ENCODE data around the gene AMZ2. TPM values are rescaled to one million over a fixed set of nuclear protein-coding genes. Genes with fewer than 3 reads are reported as not detected.

AMZ2 gene
- total and polyA plus RNA-seq, 2 experiments from 2014 or later: 54.2 to 71.5 TPM

DNA sequence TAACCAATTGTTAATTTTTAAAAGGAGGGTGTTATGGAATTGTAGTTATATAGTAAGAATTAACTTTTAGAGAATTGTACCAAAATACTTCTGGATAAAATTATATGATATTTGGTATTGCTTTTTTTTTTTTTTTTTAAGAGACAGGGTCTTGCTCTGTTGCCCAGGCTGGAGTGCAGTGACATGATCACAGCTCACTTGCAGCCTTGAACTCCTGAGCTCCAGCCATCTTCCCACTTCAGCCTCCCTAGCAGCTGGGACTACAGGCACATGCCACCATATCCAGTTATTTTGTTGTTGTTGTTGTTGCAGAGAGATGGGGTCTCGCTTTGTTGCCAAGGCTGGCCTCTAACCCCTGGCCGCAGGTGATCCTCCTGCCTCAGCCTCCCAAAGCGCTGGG, 52.0 kb downstream of the AMZ2 start:
- no peak overlapping the region for H3K27ac ChIP-seq (ENCODE audit: low read depth)
- no peaks in the 10 kb centered on the region for H3K79me2 ChIP-seq (replicated peaks; ENCODE audit: insufficient read depth)
- H3K4me2 ChIP-seq: no peak overlapping the region
- Mint-ChIP-seq H3K27me3 (ENCODE audit: insufficient read depth, low read depth, poor library complexity) (peaks cover 15% of the 10 kb centered on the region), H3K27ac (no peak overlapping the region), H3K4me3 (no peak overlapping the region), H3K9me3 (no peaks in the 10 kb centered on the region), H3K36me3 (ENCODE audit: low read depth) (no peaks in the 10 kb centered on the region; the same call in 2 of the 3 replicates), H3K4me1 (peaks cover 36% of the 10 kb centered on the region)
- no peak for DNase-seq (ENCODE audit: low spot score)
- no peaks in the 10 kb centered on the region for H4K20me1 ChIP-seq (replicated peaks; ENCODE audit: insufficient read depth)
- H3F3A ChIP-seq (replicated peaks; ENCODE audit: low read depth): 0 out of 2 replicates have a peak, but pooled peaks cover 3% of the 10 kb centered on the region
- peaks cover 22% of the 10 kb centered on the region for H3K4me1 ChIP-seq (ENCODE audit: insufficient read depth)
- ATAC-seq: no peak
- no peaks in the 10 kb centered on the region for H3K9me2 ChIP-seq (ENCODE audit: insufficient read depth)
- H2AFZ ChIP-seq: no peak overlapping the region
- TF ChIP-seq, protein P1, sequence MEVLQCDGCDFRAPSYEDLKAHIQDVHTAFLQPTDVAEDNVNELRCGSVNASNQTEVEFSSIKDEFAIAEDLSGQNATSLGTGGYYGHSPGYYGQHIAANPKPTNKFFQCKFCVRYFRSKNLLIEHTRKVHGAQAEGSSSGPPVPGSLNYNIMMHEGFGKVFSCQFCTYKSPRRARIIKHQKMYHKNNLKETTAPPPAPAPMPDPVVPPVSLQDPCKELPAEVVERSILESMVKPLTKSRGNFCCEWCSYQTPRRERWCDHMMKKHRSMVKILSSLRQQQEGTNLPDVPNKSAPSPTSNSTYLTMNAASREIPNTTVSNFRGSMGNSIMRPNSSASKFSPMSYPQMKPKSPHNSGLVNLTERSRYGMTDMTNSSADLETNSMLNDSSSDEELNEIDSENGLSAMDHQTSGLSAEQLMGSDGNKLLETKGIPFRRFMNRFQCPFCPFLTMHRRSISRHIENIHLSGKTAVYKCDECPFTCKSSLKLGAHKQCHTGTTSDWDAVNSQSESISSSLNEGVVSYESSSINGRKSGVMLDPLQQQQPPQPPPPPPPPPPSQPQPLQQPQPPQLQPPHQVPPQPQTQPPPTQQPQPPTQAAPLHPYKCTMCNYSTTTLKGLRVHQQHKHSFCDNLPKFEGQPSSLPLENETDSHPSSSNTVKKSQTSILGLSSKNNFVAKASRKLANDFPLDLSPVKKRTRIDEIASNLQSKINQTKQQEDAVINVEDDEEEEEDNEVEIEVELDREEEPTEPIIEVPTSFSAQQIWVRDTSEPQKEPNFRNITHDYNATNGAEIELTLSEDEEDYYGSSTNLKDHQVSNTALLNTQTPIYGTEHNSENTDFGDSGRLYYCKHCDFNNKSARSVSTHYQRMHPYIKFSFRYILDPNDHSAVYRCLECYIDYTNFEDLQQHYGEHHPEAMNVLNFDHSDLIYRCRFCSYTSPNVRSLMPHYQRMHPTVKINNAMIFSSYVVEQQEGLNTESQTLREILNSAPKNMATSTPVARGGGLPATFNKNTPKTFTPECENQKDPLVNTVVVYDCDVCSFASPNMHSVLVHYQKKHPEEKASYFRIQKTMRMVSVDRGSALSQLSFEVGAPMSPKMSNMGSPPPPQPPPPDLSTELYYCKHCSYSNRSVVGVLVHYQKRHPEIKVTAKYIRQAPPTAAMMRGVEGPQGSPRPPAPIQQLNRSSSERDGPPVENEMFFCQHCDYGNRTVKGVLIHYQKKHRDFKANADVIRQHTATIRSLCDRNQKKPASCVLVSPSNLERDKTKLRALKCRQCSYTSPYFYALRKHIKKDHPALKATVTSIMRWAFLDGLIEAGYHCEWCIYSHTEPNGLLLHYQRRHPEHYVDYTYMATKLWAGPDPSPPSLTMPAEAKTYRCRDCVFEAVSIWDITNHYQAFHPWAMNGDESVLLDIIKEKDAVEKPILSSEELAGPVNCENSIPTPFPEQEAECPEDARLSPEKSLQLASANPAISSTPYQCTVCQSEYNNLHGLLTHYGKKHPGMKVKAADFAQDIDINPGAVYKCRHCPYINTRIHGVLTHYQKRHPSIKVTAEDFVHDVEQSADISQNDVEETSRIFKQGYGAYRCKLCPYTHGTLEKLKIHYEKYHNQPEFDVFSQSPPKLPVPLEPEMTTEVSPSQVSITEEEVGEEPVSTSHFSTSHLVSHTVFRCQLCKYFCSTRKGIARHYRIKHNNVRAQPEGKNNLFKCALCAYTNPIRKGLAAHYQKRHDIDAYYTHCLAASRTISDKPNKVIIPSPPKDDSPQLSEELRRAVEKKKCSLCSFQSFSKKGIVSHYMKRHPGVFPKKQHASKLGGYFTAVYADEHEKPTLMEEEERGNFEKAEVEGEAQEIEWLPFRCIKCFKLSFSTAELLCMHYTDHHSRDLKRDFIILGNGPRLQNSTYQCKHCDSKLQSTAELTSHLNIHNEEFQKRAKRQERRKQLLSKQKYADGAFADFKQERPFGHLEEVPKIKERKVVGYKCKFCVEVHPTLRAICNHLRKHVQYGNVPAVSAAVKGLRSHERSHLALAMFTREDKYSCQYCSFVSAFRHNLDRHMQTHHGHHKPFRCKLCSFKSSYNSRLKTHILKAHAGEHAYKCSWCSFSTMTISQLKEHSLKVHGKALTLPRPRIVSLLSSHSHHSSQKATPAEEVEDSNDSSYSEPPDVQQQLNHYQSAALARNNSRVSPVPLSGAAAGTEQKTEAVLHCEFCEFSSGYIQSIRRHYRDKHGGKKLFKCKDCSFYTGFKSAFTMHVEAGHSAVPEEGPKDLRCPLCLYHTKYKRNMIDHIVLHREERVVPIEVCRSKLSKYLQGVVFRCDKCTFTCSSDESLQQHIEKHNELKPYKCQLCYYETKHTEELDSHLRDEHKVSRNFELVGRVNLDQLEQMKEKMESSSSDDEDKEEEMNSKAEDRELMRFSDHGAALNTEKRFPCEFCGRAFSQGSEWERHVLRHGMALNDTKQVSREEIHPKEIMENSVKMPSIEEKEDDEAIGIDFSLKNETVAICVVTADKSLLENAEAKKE (CRISPR knock-in tag; IDR thresholded peaks at IDR 0.05): no peak
- TF ChIP-seq POLR2AphosphoS5 (IDR thresholded peaks at IDR 0.05; ENCODE audit: low read depth) (no peak), STAT1 (IDR thresholded peaks at IDR 0.05; ENCODE audit: unreplicated experiment) (no peak), CREB1 (CRISPR knock-in tag; IDR thresholded peaks at IDR 0.05; ENCODE audit: low read depth) (no peak), ZNF114 (CRISPR knock-in tag; IDR thresholded peaks at IDR 0.05) (no peak), EZH2phosphoT487 (IDR thresholded peaks at IDR 0.05; ENCODE audit: unreplicated experiment) (no peak), EZH2 (IDR thresholded peaks at IDR 0.05; ENCODE audit: low read depth, unreplicated experiment) (no peak), NANOG (IDR thresholded peaks at IDR 0.05; ENCODE audit: borderline replicate concordance) (no peak), ZNF331 (CRISPR knock-in tag; IDR thresholded peaks at IDR 0.05; ENCODE audit: low read depth) (no peak)
- TF ChIP-seq, protein P2, sequence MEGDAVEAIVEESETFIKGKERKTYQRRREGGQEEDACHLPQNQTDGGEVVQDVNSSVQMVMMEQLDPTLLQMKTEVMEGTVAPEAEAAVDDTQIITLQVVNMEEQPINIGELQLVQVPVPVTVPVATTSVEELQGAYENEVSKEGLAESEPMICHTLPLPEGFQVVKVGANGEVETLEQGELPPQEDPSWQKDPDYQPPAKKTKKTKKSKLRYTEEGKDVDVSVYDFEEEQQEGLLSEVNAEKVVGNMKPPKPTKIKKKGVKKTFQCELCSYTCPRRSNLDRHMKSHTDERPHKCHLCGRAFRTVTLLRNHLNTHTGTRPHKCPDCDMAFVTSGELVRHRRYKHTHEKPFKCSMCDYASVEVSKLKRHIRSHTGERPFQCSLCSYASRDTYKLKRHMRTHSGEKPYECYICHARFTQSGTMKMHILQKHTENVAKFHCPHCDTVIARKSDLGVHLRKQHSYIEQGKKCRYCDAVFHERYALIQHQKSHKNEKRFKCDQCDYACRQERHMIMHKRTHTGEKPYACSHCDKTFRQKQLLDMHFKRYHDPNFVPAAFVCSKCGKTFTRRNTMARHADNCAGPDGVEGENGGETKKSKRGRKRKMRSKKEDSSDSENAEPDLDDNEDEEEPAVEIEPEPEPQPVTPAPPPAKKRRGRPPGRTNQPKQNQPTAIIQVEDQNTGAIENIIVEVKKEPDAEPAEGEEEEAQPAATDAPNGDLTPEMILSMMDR (conservative IDR thresholded peaks at IDR 0.05; ENCODE audit: low read depth in 2 of 2): no peak
- TF ChIP-seq, protein P3, sequence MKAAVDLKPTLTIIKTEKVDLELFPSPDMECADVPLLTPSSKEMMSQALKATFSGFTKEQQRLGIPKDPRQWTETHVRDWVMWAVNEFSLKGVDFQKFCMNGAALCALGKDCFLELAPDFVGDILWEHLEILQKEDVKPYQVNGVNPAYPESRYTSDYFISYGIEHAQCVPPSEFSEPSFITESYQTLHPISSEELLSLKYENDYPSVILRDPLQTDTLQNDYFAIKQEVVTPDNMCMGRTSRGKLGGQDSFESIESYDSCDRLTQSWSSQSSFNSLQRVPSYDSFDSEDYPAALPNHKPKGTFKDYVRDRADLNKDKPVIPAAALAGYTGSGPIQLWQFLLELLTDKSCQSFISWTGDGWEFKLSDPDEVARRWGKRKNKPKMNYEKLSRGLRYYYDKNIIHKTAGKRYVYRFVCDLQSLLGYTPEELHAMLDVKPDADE (IDR thresholded peaks at IDR 0.05): no peak
- TF ChIP-seq, protein P4, sequence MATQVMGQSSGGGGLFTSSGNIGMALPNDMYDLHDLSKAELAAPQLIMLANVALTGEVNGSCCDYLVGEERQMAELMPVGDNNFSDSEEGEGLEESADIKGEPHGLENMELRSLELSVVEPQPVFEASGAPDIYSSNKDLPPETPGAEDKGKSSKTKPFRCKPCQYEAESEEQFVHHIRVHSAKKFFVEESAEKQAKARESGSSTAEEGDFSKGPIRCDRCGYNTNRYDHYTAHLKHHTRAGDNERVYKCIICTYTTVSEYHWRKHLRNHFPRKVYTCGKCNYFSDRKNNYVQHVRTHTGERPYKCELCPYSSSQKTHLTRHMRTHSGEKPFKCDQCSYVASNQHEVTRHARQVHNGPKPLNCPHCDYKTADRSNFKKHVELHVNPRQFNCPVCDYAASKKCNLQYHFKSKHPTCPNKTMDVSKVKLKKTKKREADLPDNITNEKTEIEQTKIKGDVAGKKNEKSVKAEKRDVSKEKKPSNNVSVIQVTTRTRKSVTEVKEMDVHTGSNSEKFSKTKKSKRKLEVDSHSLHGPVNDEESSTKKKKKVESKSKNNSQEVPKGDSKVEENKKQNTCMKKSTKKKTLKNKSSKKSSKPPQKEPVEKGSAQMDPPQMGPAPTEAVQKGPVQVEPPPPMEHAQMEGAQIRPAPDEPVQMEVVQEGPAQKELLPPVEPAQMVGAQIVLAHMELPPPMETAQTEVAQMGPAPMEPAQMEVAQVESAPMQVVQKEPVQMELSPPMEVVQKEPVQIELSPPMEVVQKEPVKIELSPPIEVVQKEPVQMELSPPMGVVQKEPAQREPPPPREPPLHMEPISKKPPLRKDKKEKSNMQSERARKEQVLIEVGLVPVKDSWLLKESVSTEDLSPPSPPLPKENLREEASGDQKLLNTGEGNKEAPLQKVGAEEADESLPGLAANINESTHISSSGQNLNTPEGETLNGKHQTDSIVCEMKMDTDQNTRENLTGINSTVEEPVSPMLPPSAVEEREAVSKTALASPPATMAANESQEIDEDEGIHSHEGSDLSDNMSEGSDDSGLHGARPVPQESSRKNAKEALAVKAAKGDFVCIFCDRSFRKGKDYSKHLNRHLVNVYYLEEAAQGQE (IDR thresholded peaks at IDR 0.05; ENCODE audit: unreplicated experiment): no peak
- peaks cover 1% of the 10 kb centered on the region; the same call in 1 of the 2 replicates for H3K27me3 ChIP-seq (ENCODE audit: insufficient read depth)
- H3K4me3 ChIP-seq: no peak overlapping the region
- no peaks in the 10 kb centered on the region for H3K36me3 ChIP-seq (ENCODE audit: insufficient read depth)

All from GM23338 (cell line).